PC-3 (cell line): ENCODE data around the gene OBSL1.

Source experiments
- CTCF ChIP-seq: fragments of 300-600 bp; sonication (generic); conservative IDR thresholded peaks from 2 replicates; pipeline ENCODE4 v1.5.1; 2017; ENCODE audit warnings: antibody characterized with exemption, low read depth, mild to moderate bottlenecking, low read length
- EZH2 ChIP-seq: fragments of 300-600 bp; sonication (generic); IDR thresholded peaks from one replicate; pipeline ENCODE4 v1.6.1; 2017; ENCODE audit warnings: antibody characterized with exemption, mild to moderate bottlenecking, low read length; ENCODE audit not compliant: unreplicated experiment
- EZH2phosphoT487 ChIP-seq: fragments of 300-600 bp; sonication (generic); IDR thresholded peaks from 2 replicates; pipeline ENCODE4 v1.6.1; 2018; ENCODE audit warnings: mild to moderate bottlenecking, antibody characterized with exemption, low read length, borderline replicate concordance

GRCh38 chr2:219527472-219527871, 43.9 kb downstream of the OBSL1 start:
- TF ChIP-seq CTCF (no peak), EZH2 (no peak), EZH2phosphoT487 (no peak)
